Stimulated activated CD4-positive, alpha-beta T cell treated with anti-CD3 and anti-CD28 coated beads, Interleukin-4, amount 100 ng/mL, for 4 hours (primary cell): Measurements from ENCODE around the gene ZNF221.

Experiments used
- DNase-seq, 2 experiments: peaks; one replicate each; pipeline ENCODE4 v3.0.0-alpha.2; 2020

The ZNF221 gene

DNA sequence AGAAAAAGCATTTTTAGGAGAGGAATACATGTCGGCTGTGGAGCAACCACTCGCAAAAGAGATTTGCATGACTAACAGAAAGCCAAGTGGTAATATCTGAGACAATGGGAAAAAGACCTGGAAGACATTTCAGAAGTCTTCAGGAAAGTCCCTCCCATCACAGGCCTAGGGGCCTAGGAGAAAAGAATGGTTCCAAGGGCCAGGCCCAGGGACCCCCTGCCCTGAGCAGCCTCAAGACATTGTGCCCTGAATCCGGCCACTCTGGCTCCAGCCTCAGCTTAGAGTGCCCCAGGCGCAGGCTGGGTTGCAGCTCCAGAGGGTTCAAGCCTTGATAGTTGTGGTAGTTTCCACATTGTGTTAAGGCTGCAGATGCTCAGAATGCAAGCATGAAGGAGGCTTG lies 9.4 kb downstream of the ZNF221 start:
- no peak for DNase-seq

GRCh38 chr19:43966079-43966694 lies 15.2 kb downstream of the ZNF221 start:
- DNase-seq, result no peak

DNA sequence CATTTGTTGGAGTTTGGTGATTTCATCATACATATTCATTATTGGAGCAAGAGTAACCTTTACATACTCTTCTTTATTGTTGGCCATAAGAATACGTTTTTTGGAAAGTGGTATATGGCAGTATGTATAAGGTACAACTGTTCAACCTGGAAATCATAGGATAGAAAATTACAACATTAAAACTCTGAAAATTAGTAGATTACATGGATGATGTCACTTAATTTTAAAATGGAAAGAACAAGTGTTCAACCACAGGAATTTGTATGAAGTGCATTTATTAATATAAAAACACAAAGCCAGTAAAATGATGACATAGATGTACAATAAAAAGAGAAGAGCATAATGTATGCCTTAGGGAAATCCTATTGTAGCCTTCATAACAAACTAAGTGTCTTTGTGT lies 25.7 kb downstream of the ZNF221 start:
- DNase-seq, result no peak

DNA sequence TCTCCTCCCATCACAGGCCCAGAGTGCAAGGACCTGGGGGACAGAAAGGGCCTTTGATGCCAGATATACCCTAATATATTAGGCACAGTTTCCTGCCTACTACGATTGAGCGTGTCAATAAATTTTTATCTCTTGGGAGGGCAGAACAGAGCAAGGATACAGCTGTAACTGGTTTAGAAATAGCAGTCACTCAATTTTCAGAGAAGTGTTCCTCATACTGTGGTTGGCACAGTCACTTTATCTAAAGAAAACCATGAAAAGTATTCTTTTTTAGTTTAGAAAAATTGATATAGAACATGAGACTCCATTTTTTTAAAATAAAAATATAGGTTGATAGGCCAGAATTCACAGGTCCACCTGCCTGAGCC lies 32.5 kb downstream of the ZNF221 start:
- DNase-seq, result no peak

DNA sequence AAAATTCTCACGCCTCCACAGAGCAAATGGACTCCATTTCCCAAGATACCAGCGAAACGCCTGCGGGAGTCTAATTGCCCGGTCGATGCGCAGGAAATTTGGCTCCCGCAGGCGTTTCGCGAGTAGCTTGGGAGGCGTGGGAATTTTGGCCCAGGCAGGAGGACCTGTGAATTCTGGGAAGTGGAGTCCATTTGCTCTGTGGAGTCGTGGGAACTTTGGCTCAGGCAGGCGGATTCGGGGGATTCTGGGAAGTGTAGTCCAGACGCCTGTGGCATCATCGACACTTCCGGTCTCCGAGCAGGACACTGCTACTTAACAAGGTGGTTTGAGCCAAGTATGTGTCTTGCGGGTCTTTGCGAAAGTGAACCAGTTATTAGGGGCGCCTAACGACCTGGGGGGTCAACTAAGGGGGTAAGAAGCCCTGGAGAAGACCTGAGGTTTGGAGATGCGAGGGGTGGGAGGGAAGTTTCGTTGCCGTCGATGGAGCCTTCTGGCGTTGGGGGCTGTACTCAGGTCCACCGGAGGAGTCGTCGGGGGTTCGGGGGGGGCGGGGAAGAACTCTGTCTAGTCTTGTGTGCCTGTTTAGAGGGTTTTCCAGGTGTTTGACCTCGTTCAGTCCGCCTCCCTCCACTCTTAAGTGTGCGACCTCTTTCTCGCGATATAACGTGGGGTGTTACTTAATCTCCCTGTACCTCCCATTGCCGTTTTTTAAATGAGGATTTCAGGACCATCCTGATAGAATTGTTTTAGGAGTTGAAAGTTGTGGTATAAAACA lies 33.1 kb downstream of the ZNF221 start, which contains the start of gene ZNF155:
TSS of gene ZNF155 (plus strand) at position 277 of the 775 bp plus-strand sequence. CDS start 4,356 bp downstream, outside the sequence.
- DNase-seq, result peak; percentile 56 to 69

DNA sequence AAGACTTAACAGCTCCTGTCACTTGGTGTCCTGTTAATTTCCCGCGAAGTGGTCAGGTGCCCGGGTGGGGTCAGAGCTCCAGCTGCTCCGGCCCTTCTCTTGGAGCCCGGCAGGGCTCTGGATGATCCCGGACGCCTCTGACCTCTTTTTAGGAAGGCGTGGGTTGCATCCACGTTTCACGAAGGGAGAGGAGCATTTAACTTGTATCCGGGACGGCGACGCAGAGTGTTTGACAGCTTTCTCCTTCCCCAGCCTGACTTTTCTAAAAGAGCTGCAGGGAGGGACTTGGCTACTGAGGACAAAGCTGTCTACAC lies 33.6 kb downstream of the ZNF221 start:
- no peak for DNase-seq

DNA sequence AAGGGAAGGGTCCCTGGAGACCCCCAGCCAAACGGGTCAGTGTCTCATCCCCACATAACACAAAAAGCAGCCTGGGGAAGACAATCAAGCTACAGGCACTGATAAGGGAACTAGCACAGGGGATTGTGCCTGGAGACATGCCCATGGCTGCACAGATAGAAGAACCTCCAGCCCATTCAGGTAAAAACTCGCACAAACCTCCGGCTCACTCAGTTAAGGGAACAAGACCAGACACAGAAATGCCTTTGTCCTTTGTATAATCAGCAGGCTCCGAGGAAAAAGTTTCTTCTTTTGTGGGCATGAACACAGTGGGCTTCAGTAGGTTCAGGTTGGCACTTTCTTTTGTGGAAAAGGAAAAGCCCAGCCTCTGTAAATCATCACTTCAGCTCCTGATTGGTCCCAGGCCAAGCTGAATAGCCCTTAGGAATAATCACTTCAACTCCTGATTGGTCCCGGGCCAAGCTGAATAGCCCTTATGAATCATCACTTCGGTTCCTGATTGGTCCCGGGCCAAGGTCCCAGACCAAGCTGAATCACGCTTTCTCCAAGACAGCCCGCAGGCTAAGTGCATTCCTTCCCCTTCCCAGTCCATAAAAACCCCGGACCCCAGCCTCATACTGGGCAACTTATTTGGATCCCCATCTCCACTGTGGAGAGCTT lies 46.7 kb downstream of the ZNF221 start:
- no peak for DNase-seq

DNA sequence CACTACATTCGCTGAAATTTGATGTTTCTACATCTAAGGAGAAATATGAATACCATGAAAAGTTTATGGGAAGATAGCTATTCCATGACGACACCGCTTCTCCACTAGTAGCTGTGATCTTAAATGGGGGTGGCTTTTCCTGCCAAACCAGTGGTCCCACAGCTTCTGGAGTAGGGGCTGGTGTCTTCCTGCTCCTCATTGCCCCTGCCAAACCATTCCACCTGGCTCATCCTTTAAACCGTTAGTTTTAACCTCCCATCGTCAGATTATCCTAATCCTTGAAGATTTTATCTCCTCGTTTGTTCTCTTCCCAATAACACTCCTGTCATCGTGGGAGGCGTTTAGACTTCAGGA lies 51.2 kb downstream of the ZNF221 start:
- DNase-seq, result no peak

GRCh38 chr19:44002566-44003460 lies 51.8 kb downstream of the ZNF221 start, which contains the start of gene ZNF230:
Gene ZNF230 (plus strand): TSS chr19:44002957. CDS start chr19:44007079, 4,122 bp downstream.
- DNase-seq, result peak; percentile 68 to 85

DNA sequence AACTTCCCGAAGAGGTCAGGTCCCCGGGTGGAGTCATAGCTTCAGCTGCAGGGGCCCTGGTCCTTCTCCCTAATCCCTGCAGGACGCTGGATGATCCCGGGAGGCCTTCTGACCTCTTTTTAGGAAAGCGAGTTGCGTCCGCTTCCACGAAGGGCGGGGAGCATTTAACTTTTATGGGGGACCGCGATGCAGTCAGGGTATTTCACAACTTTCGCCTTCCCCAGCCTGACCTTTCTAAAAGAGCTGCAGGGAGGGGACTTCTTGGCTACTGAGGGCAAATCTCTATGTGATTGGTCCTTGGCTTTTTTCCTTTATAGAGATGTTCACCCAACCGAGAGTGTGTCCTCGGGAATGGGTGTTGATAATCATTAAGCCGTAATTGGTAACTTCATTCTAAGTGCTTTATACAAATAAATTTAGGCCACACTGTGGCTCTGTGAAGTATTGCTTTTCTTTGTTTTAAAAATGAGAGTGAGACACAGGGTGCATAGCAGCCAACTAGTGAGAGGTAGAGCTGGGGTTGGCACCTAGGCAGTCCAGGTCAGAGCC lies 52.5 kb downstream of the ZNF221 start:
- DNase-seq, result no peak

- no peak for DNase-seq
Measured at GRCh38 chr19:44005973-44006372, 54.9 kb downstream of the ZNF221 start.

- DNase-seq, result no peak
Measured at GRCh38 chr19:44007473-44007872, 56.4 kb downstream of the ZNF221 start.

DNA sequence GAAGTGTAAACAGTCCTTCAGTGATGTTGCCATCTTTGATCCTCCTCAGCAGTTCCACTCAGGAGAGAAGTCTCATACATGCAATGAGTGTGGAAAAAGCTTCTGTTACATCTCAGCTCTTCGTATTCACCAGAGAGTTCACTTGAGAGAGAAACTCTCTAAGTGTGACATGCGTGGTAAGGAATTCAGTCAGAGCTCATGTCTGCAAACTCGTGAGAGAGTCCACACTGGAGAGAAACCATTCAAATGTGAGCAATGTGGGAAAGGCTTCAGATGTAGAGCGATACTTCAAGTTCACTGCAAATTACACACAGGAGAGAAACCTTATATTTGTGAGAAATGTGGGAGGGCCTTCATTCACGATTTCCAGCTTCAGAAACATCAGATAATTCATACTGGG lies 59.4 kb downstream of the ZNF221 start:
- DNase-seq, result no peak
